PC-9 (cell line): ENCODE measurements around the gene RAB31. TPM values are rescaled to one million over a fixed set of nuclear protein-coding genes. Genes with fewer than 3 reads are reported as not detected.

Experiments used
- BruUV-seq: library from RNA; stranded (reverse); fragments of 400-500 nt; replicated peaks from 2 replicates; lab custom pipeline; 2021; lab: Mats Ljungman, UMichigan
- CTCF ChIA-PET: fragments of 300-600 bp; sonication (Branson Sonifier 250); formaldehyde crosslinking; loops from one replicate; lab custom pipeline; 2022; ENCODE audit warnings: antibody characterized with exemption; lab: Charles Lee
- POLR2A ChIA-PET: fragments of 300-600 bp; sonication (Branson Sonifier 250); formaldehyde crosslinking; loops from one replicate; lab custom pipeline; 2022; ENCODE audit warnings: antibody characterized with exemption; ENCODE audit not compliant: unreplicated experiment; lab: Charles Lee
- DNase-seq, 2 experiments: peaks; one replicate each; pipeline versions ENCODE4 v3.0.0 to v3.0.0-alpha.2; 2015 to 2022; ENCODE audit warnings: mixed read lengths in 1 of 2
- H2AFZ ChIP-seq: fragments of 200-600 bp; sonication (generic); 2 replicates; pipeline ENCODE4 v1.8.1; 2017; ENCODE audit warnings: antibody characterized with exemption
- H3F3A ChIP-seq: fragments of 200-600 bp; sonication (generic); 2 replicates; pipeline ENCODE4 v1.8.1; 2017; ENCODE audit warnings: antibody characterized with exemption, mild to moderate bottlenecking, low read depth; ENCODE audit not compliant: insufficient read depth
- H3K27ac ChIP-seq: fragments of 200-600 bp; sonication (generic); 2 replicates; pipeline ENCODE4 v1.6.1; 2016; ENCODE audit warnings: mixed run types
- H3K27me3 ChIP-seq: fragments of 200-600 bp; sonication (generic); 2 replicates; pipeline ENCODE4 v1.6.1; 2016; ENCODE audit warnings: low read depth, mixed run types; ENCODE audit not compliant: insufficient read depth
- H3K36me3 ChIP-seq: fragments of 200-600 bp; sonication (generic); 2 replicates; pipeline ENCODE4 v1.6.1; 2016; ENCODE audit warnings: low read depth, mixed run types
- H3K4me1 ChIP-seq: fragments of 200-600 bp; sonication (generic); replicated peaks from 2 replicates; pipeline ENCODE4 v1.6.1; 2016; ENCODE audit warnings: mixed run types; ENCODE audit not compliant: insufficient read depth
- H3K4me2 ChIP-seq: fragments of 200-600 bp; sonication (generic); 2 replicates; pipeline ENCODE4 v1.6.1; 2017; ENCODE audit warnings: mixed run types
- H3K4me3 ChIP-seq: fragments of 200-600 bp; sonication (generic); 2 replicates; pipeline ENCODE4 v1.6.1; 2016; ENCODE audit warnings: mixed run types
- H3K79me2 ChIP-seq: fragments of 200-600 bp; sonication (generic); 2 replicates; pipeline ENCODE4 v1.6.1; 2017; ENCODE audit warnings: low read depth, mixed run types
- H3K9me2 ChIP-seq: fragments of 200-600 bp; sonication (generic); 2 replicates; pipeline ENCODE4 v1.8.1; 2017; ENCODE audit warnings: mild to moderate bottlenecking; ENCODE audit not compliant: insufficient read depth
- H3K9me3 ChIP-seq: fragments of 200-600 bp; sonication (generic); 2 replicates; pipeline ENCODE4 v1.8.1; 2016; ENCODE audit warnings: low read depth; ENCODE audit not compliant: insufficient read depth
- H4K20me1 ChIP-seq: fragments of 200-600 bp; sonication (generic); 2 replicates; pipeline ENCODE4 v1.8.1; 2017; ENCODE audit not compliant: insufficient read depth
- CTCF ChIP-seq: fragments of 200-600 bp; sonication (generic); conservative IDR thresholded peaks from 2 replicates; pipeline ENCODE4 v1.6.1; 2017; ENCODE audit warnings: mixed run types, antibody characterized with exemption, mild to moderate bottlenecking, moderate library complexity
- EZH2 ChIP-seq: fragments of 200-600 bp; sonication (generic); IDR thresholded peaks from 2 replicates; pipeline ENCODE4 v1.8.0; 2017; ENCODE audit warnings: antibody characterized with exemption, low read depth
- intact Hi-C: fragments of 100-400 bp; cut with micrococcal nuclease; formaldehyde crosslinking; loops from one replicate; pipeline ENCODE4 v1.10.0; 2022; ENCODE audit not compliant: unreplicated experiment
- total RNA-seq: library from RNA; stranded (reverse); gene quantifications from 2 replicates; pipeline ENCODE4 v1.2.3, GENCODE V29; 2021

The RAB31 gene
- total RNA-seq, 1 experiment from 2014 or later, result 51.0 TPM

- no peaks in the 10 kb centered on the region for H3K9me3 ChIP-seq
- H4K20me1 ChIP-seq, result no peaks in the 10 kb centered on the region
- peak overlapping the region; percentile 97 for H3K27ac ChIP-seq
- ChIA-PET POLR2A (interaction anchor here (0.5 to 1.4 kb wide), 6 partner anchors 22 to 1976 kb away, joined by 3 to 33 read pairs (median 6); no protein-coding TSS in a partner anchor), CTCF (no interaction called here)
- H3K79me2 ChIP-seq, result no peaks in the 10 kb centered on the region
- no TSS peak for BruUV-seq
- no peaks in the 10 kb centered on the region for H3K36me3 ChIP-seq
- TF ChIP-seq EZH2, result no peak
- no peak for TF ChIP-seq CTCF
- no peaks in the 10 kb centered on the region for H3K27me3 ChIP-seq
- DNase-seq, result peak; percentile 57 to 96
- intact Hi-C loops, result loop anchor here (1.0 to 2.0 kb wide), 6 partner anchors 9 to 134 kb away; no protein-coding TSS in a partner anchor
- H3K4me1 ChIP-seq, result peaks cover 34% of the 10 kb centered on the region
- peaks cover 30% of the 10 kb centered on the region for H3F3A ChIP-seq
- H3K4me2 ChIP-seq, result peak overlapping the region; percentile 76
- no peaks in the 10 kb centered on the region for H3K9me2 ChIP-seq
- peak overlapping the region; percentile 52 for H3K4me3 ChIP-seq
- H2AFZ ChIP-seq, result peak overlapping the region; percentile 82
Observed at GRCh38 chr18:9876867-9877654, 169.0 kb downstream of the RAB31 start.

GRCh38 chr18:9877655-9878014 lies 169.5 kb downstream of the RAB31 start:
- Histone ChIP-seq H3K27ac (peak overlapping the region; percentile 97), H3K27me3 (no peaks in the 10 kb centered on the region), H3K79me2 (no peaks in the 10 kb centered on the region), H2AFZ (peak overlapping the region; percentile 82), H3K4me1 (peaks cover 34% of the 10 kb centered on the region), H3K4me3 (peak overlapping the region; percentile 52), H3K4me2 (peak overlapping the region; percentile 76), H4K20me1 (no peaks in the 10 kb centered on the region), H3F3A (peaks cover 30% of the 10 kb centered on the region), H3K9me2 (no peaks in the 10 kb centered on the region), H3K36me3 (no peaks in the 10 kb centered on the region), H3K9me3 (no peaks in the 10 kb centered on the region)
- POLR2A ChIA-PET, result interaction anchor here (0.5 to 1.4 kb wide), 3 partner anchors 21 to 1975 kb away, joined by 3 to 33 read pairs (median 7); no protein-coding TSS in a partner anchor
- intact Hi-C loops, result loop anchor here (1.0 to 2.0 kb wide), 5 partner anchors 9 to 134 kb away; no protein-coding TSS in a partner anchor
- CTCF ChIA-PET, result no interaction called here
- TF ChIP-seq CTCF, result no peak
- no peak for TF ChIP-seq EZH2
- BruUV-seq, result TSS peak; percentile 92
- DNase-seq, result no peak

- intact Hi-C loops, result no loop called here
- H3K27me3 ChIP-seq, result no peaks in the 10 kb centered on the region
- peak overlapping the region; percentile 97 for H3K27ac ChIP-seq
- peaks cover 34% of the 10 kb centered on the region for H3K4me1 ChIP-seq
- no peak for TF ChIP-seq EZH2
- H3K79me2 ChIP-seq, result no peaks in the 10 kb centered on the region
- POLR2A ChIA-PET, result no interaction called here
- H3F3A ChIP-seq, result peaks cover 30% of the 10 kb centered on the region
- peak overlapping the region; percentile 18; the same call in 1 of the 2 replicates for H3K4me2 ChIP-seq
- DNase-seq, result no peak
- no peaks in the 10 kb centered on the region for H3K9me2 ChIP-seq
- no peak overlapping the region for H3K4me3 ChIP-seq
- no peaks in the 10 kb centered on the region for H3K36me3 ChIP-seq
- BruUV-seq, result no TSS peak
- no peaks in the 10 kb centered on the region for H3K9me3 ChIP-seq
- CTCF ChIA-PET, result no interaction called here
- H4K20me1 ChIP-seq, result no peaks in the 10 kb centered on the region
- no peak overlapping the region for H2AFZ ChIP-seq
Observed at GRCh38 chr18:9878095-9878494, 170.0 kb downstream of the RAB31 start.
